Neuron (in vitro differentiated cells): ENCODE results near the gene MYT1.
"Not testable (repeated sequence)": the region's sequence is repeated elsewhere in the genome, so short reads cannot be mapped to it uniquely, and the experiment has no call there.

Experiments
- H2AFZ ChIP-seq: one replicate; pipeline ENCODE4 v1.6.1; 2013; ENCODE audit warnings: low read depth, mild to moderate bottlenecking, inconsistent platforms, low read length, moderate library complexity
- H3K27me3 ChIP-seq: one replicate; pipeline ENCODE4 v1.6.1; 2013; ENCODE audit warnings: low read length; ENCODE audit not compliant: insufficient read depth
- H3K36me3 ChIP-seq: one replicate; pipeline ENCODE4 v1.6.1; 2013; ENCODE audit warnings: low read length; ENCODE audit not compliant: insufficient read depth
- H3K4me1 ChIP-seq: one replicate; pipeline ENCODE4 v1.6.1; 2013; ENCODE audit warnings: low read length; ENCODE audit not compliant: insufficient read depth
- H3K4me3 ChIP-seq: 2 replicates; pipeline ENCODE4 v1.5.1; 2013; ENCODE audit warnings: mild to moderate bottlenecking, low read length, moderate library complexity
- H3K9me3 ChIP-seq: one replicate; pipeline ENCODE4 v1.6.1; 2013; ENCODE audit warnings: low read length

MYT1 gene

GRCh38 chr20:64226686-64227580, 62.7 kb downstream of the MYT1 start:
- Histone ChIP-seq H3K4me1 (peaks cover 21% of the 10 kb centered on the region), H2AFZ (no peak overlapping the region), H3K9me3 (no peaks in the 10 kb centered on the region), H3K27me3 (peaks cover 3% of the 10 kb centered on the region), H3K36me3 (no peaks in the 10 kb centered on the region), H3K4me3 (no peak overlapping the region)

GRCh38 chr20:64228086-64228653, 63.9 kb downstream of the MYT1 start:
- Histone ChIP-seq H3K4me3 (no peak overlapping the region), H3K27me3 (peaks cover 3% of the 10 kb centered on the region), H3K9me3 (no peaks in the 10 kb centered on the region), H3K4me1 (peaks cover 15% of the 10 kb centered on the region), H2AFZ (no peak overlapping the region), H3K36me3 (no peaks in the 10 kb centered on the region)

GRCh38 chr20:64228751-64229506, 64.7 kb downstream of the MYT1 start:
- Histone ChIP-seq H3K27me3 (peaks cover 3% of the 10 kb centered on the region), H3K4me3 (no peak overlapping the region), H2AFZ (no peak overlapping the region), H3K36me3 (no peaks in the 10 kb centered on the region), H3K4me1 (peaks cover 8% of the 10 kb centered on the region), H3K9me3 (no peaks in the 10 kb centered on the region)

GRCh38 chr20:64229507-64230061, 65.3 kb downstream of the MYT1 start:
- no peak overlapping the region for H2AFZ ChIP-seq
- H3K9me3 ChIP-seq, result no peaks in the 10 kb centered on the region
- peaks cover 3% of the 10 kb centered on the region for H3K27me3 ChIP-seq
- peaks cover 1% of the 10 kb centered on the region for H3K4me1 ChIP-seq
- no peak overlapping the region for H3K4me3 ChIP-seq
- H3K36me3 ChIP-seq, result no peaks in the 10 kb centered on the region

GRCh38 chr20:64230461-64231145, 66.4 kb downstream of the MYT1 start:
- Histone ChIP-seq H3K4me3 (no peak overlapping the region), H3K4me1 (no peaks in the 10 kb centered on the region), H3K9me3 (no peaks in the 10 kb centered on the region), H3K27me3 (peaks cover 3% of the 10 kb centered on the region), H2AFZ (no peak overlapping the region), H3K36me3 (no peaks in the 10 kb centered on the region)

- peaks cover 3% of the 10 kb centered on the region for H3K27me3 ChIP-seq
Measured at GRCh38 chr20:64231621-64232550, 67.6 kb downstream of the MYT1 start.

GRCh38 chr20:64232794-64233193, 68.5 kb downstream of the MYT1 start:
- no peak overlapping the region for H3K4me3 ChIP-seq
- no peaks in the 10 kb centered on the region for H3K4me1 ChIP-seq
- peaks cover 3% of the 10 kb centered on the region for H3K27me3 ChIP-seq
- no peak overlapping the region for H2AFZ ChIP-seq
- H3K9me3 ChIP-seq, result peaks cover 4% of the 10 kb centered on the region
- H3K36me3 ChIP-seq, result no peaks in the 10 kb centered on the region

More at GRCh38 chr20:64231621-64232550, 67.6 kb downstream of the MYT1 start:
- H3K9me3 ChIP-seq, result peaks cover 4% of the 10 kb centered on the region
- no peak overlapping the region for H3K4me3 ChIP-seq
- no peaks in the 10 kb centered on the region for H3K4me1 ChIP-seq
- H2AFZ ChIP-seq, result no peak overlapping the region
- no peaks in the 10 kb centered on the region for H3K36me3 ChIP-seq

- H3K4me1 ChIP-seq, result no peaks in the 10 kb centered on the region
- no peak overlapping the region for H2AFZ ChIP-seq
- no peaks in the 10 kb centered on the region for H3K36me3 ChIP-seq
- H3K9me3 ChIP-seq, result peaks cover 4% of the 10 kb centered on the region
- H3K27me3 ChIP-seq, result no peaks in the 10 kb centered on the region
- no peak overlapping the region for H3K4me3 ChIP-seq
Measured at GRCh38 chr20:64233725-64234124, 69.5 kb downstream of the MYT1 start.

GRCh38 chr20:64234291-64234791, 70.1 kb downstream of the MYT1 start:
- no peak overlapping the region for H3K4me3 ChIP-seq
- no peaks in the 10 kb centered on the region for H3K27me3 ChIP-seq
- H3K9me3 ChIP-seq, result peaks cover 4% of the 10 kb centered on the region
- H3K36me3 ChIP-seq, result no peaks in the 10 kb centered on the region
- H2AFZ ChIP-seq, result no peak overlapping the region
- H3K4me1 ChIP-seq, result no peaks in the 10 kb centered on the region

GRCh38 chr20:64234921-64235565, 70.8 kb downstream of the MYT1 start:
- not testable (repeated sequence) for H3K27me3 ChIP-seq, H3K4me3 ChIP-seq, H3K4me1 ChIP-seq, H3K36me3 ChIP-seq, H3K9me3 ChIP-seq, H2AFZ ChIP-seq
